ENCODE data around the gene DENND2A. TPM values are rescaled to one million over a fixed set of nuclear protein-coding genes. Genes with fewer than 3 reads are reported as not detected.
A peak's percentile ranks its signal among the peaks of the same experiment; 100 is the strongest.
"Not testable (repeated sequence)": the region's sequence is repeated elsewhere in the genome, so short reads cannot be mapped to it uniquely, and the experiment has no call there.

The DENND2A gene
- total RNA-seq, 1 experiment from 2014 or later, result 7.3 TPM

GRCh38 chr7:140565761-140566160, 74.9 kb downstream of the DENND2A start:
- H3K9me3 ChIP-seq (ENCODE audit: control insufficient read depth, low read depth, low read length); H3K4ac ChIP-seq (ENCODE audit: low read depth, low read length); H2AFZ ChIP-seq (ENCODE audit: low read length); H3K9ac ChIP-seq (ENCODE audit: extremely low read depth, insufficient read length, low read length); H3K27ac ChIP-seq (ENCODE audit: insufficient read length, low read depth, low read length); H3K14ac ChIP-seq (ENCODE audit: insufficient read depth, low read length); H3K79me1 ChIP-seq (ENCODE audit: insufficient read depth, low read depth, low read length, poor library complexity, severe bottlenecking); H3K4me2 ChIP-seq (ENCODE audit: insufficient read depth, insufficient read length, low read length); H3K27me3 ChIP-seq (ENCODE audit: insufficient read depth, low read length); H4K20me1 ChIP-seq (ENCODE audit: control insufficient read depth, insufficient read depth, insufficient read length); H2BK120ac ChIP-seq (ENCODE audit: low read depth, low read length, poor library complexity, severe bottlenecking); H3K27me3 Mint-ChIP-seq (ENCODE audit: low read depth); H4K91ac ChIP-seq (ENCODE audit: insufficient read length, low read depth, low read length); H3T11ph ChIP-seq (ENCODE audit: low read length); H2BK20ac ChIP-seq (ENCODE audit: low read depth, low read length, poor library complexity, severe bottlenecking); H3K79me2 ChIP-seq (ENCODE audit: insufficient read depth, low read length); H2BK12ac ChIP-seq (ENCODE audit: insufficient read length, low read depth, low read length); H2BK5ac ChIP-seq (ENCODE audit: insufficient read length, low read length); H3K23ac ChIP-seq (ENCODE audit: insufficient read length, low read depth, low read length); H3K36me3 Mint-ChIP-seq (ENCODE audit: insufficient read depth in 1 of 3, low read depth in 3 of 3); H3K23me2 ChIP-seq (ENCODE audit: insufficient read length, low read depth, low read length, poor library complexity, severe bottlenecking); H3K9me3 Mint-ChIP-seq; H2AK5ac ChIP-seq (ENCODE audit: insufficient read length, low read length); H3K4me1 ChIP-seq (ENCODE audit: insufficient read depth, low read length); H3K18ac ChIP-seq (ENCODE audit: insufficient read length, low read depth, low read length); H4K5ac ChIP-seq (ENCODE audit: insufficient read length, low read depth, low read length); DNase-seq; H3K56ac ChIP-seq (ENCODE audit: insufficient read length, low read depth, low read length); H4K8ac ChIP-seq (replicated peaks; ENCODE audit: insufficient read length, low read depth, low read length); H2BK15ac ChIP-seq (ENCODE audit: low read depth, low read length); H3K4me3 Mint-ChIP-seq: not testable (repeated sequence)
- Mint-ChIP-seq H3K27ac (peak overlapping the region in 1 of 3 experiments; percentile 34; a peak in 1 of 7 replicates), H3K4me1 (peaks cover 13 to 14% of the 10 kb centered on the region in 2 experiments)
- no CpG with 5 or more reads among the region's 5 CpGs for WGBS (ENCODE audit: extremely low coverage, insufficient read length, low lambda C conversion rate)
